Measurements from ENCODE around the gene TIMP4. TPM values are rescaled to one million over a fixed set of nuclear protein-coding genes. Genes with fewer than 3 reads are reported as not detected.

Gene TIMP4
- total RNA-seq, 1 experiment from 2014 or later = 15.5 TPM

DNA sequence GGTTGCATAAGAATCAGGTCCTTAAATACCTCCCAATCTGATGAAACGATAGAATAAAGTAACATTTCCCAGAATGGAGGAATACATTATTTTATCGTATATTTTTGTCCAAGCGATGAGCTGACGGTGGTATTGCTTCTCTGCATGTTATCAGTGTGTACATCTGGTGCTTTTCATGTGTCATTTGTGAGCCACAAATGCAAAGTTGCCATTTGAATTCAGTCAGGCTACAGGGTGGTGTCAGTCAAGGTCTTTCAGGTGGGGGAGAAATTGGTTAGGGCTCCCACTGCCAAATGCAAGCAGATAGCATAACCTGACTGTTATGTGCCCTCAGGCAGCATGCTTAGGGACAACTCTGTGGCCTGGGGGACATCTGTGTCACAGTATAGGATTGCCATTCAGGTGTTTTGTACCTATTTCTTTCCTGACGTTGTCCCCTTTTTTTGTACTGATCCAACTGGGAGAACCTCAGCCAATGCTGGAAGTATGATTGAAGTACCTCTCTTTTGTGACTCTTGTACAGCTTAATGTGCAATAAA lies 26.5 kb upstream of the TIMP4 start:
- DNase-seq = no peak
- no peak overlapping the region for H3K4me3 ChIP-seq
- no peaks in the 10 kb centered on the region for H4K20me1 ChIP-seq (ENCODE audit: insufficient read depth)
- no peaks in the 10 kb centered on the region for H3K36me3 ChIP-seq (ENCODE audit: low read depth)
- H3K27ac ChIP-seq = no peak overlapping the region
- no peaks in the 10 kb centered on the region for H3K9me3 ChIP-seq (ENCODE audit: insufficient read depth, low read depth)
- no peak overlapping the region for H3K4me2 ChIP-seq
- BruUV-seq (replicated peaks) = no TSS peak
- no peak overlapping the region for H2AFZ ChIP-seq
- no peaks in the 10 kb centered on the region for H3K9me2 ChIP-seq (ENCODE audit: insufficient read depth)
- no peaks in the 10 kb centered on the region for H3K79me2 ChIP-seq (ENCODE audit: low read depth)
- H3F3A ChIP-seq (ENCODE audit: insufficient read depth, low read depth) = peaks cover 29% of the 10 kb centered on the region; the same call in 1 of the 2 replicates
- intact Hi-C loops (cut with micrococcal nuclease; ENCODE audit: unreplicated experiment) = no loop called here
- POLR2A ChIA-PET (ENCODE audit: unreplicated experiment) = interaction anchor here (0.7 kb wide), 1 partner anchor 26 kb away, joined by 4 read pairs; the partner anchor contains the start of gene TIMP4
- H3K4me1 ChIP-seq (replicated peaks; ENCODE audit: insufficient read depth) = peaks cover 30% of the 10 kb centered on the region
- TF ChIP-seq, protein P1, sequence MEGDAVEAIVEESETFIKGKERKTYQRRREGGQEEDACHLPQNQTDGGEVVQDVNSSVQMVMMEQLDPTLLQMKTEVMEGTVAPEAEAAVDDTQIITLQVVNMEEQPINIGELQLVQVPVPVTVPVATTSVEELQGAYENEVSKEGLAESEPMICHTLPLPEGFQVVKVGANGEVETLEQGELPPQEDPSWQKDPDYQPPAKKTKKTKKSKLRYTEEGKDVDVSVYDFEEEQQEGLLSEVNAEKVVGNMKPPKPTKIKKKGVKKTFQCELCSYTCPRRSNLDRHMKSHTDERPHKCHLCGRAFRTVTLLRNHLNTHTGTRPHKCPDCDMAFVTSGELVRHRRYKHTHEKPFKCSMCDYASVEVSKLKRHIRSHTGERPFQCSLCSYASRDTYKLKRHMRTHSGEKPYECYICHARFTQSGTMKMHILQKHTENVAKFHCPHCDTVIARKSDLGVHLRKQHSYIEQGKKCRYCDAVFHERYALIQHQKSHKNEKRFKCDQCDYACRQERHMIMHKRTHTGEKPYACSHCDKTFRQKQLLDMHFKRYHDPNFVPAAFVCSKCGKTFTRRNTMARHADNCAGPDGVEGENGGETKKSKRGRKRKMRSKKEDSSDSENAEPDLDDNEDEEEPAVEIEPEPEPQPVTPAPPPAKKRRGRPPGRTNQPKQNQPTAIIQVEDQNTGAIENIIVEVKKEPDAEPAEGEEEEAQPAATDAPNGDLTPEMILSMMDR (conservative IDR thresholded peaks at IDR 0.05) = no peak
- TF ChIP-seq EZH2 (IDR thresholded peaks at IDR 0.05; ENCODE audit: low read depth) = no peak
- no peaks in the 10 kb centered on the region for H3K27me3 ChIP-seq (ENCODE audit: insufficient read depth, low read depth)
- CTCF ChIA-PET = interaction anchor here (0.6 kb wide), 1 partner anchor 283 kb away, joined by 7 read pairs; no protein-coding TSS in a partner anchor

DNA sequence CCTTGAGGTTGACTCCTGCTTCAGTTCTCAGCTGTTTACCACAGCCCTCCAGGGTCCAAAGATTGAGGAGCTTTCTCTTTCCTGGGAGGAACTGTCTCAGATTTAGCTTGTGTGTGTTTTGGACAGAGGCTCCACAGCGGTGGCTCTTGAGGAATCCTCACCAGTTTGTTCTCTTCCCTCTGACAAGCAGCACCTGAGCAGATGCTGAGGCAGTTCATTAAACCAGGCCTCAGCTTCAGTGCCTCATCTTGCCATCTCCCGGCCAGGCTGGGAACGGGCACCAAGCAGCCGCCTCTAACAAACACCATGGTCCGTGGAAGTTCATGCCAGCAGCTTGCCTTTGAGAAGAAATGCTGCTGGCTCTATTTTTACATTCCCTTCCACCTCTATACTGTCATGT lies 25.8 kb upstream of the TIMP4 start:
- Histone ChIP-seq H4K20me1 (ENCODE audit: insufficient read depth) (no peaks in the 10 kb centered on the region), H3F3A (ENCODE audit: insufficient read depth, low read depth) (peaks cover 29% of the 10 kb centered on the region; the same call in 1 of the 2 replicates), H3K27ac (no peak overlapping the region), H3K4me2 (no peak overlapping the region), H3K4me3 (no peak overlapping the region), H3K9me2 (ENCODE audit: insufficient read depth) (no peaks in the 10 kb centered on the region), H3K36me3 (ENCODE audit: low read depth) (no peaks in the 10 kb centered on the region), H3K4me1 (replicated peaks; ENCODE audit: insufficient read depth) (peaks cover 30% of the 10 kb centered on the region), H2AFZ (no peak overlapping the region), H3K27me3 (ENCODE audit: insufficient read depth, low read depth) (no peaks in the 10 kb centered on the region), H3K9me3 (ENCODE audit: insufficient read depth, low read depth) (no peaks in the 10 kb centered on the region), H3K79me2 (ENCODE audit: low read depth) (no peaks in the 10 kb centered on the region)
- DNase-seq = no peak
- BruUV-seq (replicated peaks) = no TSS peak
- intact Hi-C loops (cut with micrococcal nuclease; ENCODE audit: unreplicated experiment) = no loop called here
- CTCF ChIA-PET = interaction anchor here (0.6 kb wide), 1 partner anchor 284 kb away, joined by 7 read pairs; no protein-coding TSS in a partner anchor
- POLR2A ChIA-PET (ENCODE audit: unreplicated experiment) = no interaction called here
- no peak for TF ChIP-seq EZH2 (IDR thresholded peaks at IDR 0.05; ENCODE audit: low read depth)
- TF ChIP-seq, protein P1 (conservative IDR thresholded peaks at IDR 0.05) = no peak

DNA sequence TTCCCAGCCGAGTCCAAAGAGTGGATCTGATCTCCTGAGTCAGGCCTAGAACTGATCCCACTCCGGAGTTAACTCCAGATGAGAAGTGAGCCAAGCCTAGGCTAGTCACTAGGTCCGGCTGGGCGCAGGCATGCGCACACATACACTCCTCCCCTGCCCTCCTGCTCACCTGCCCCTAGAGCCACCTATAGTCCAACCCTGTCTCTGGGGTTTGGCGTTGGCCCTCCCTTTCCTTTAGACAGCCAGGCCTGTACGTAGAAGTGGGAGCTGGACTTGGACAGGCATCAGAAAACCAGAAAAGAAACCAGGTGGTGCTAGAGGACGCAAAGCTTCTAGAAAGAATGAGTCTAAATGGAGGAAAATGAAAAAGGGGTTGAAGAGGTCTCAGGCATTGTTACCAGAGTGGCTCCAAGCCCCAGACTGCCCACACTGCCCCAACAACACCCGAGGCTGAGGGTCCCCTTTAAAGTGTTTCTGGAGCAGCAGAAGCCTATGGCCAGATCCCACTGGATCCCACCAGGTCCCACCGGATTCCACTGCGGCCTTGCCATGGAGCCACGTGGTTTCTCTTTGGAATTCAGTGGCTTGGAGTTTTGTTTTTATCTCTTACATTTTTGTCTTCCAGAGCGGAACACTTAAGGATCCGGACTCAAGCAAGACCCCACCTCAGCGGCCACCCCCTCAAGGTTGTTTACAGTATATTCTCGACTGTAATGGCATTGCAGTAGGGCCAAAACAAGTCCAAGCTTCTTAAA lies 24.2 kb upstream of the TIMP4 start:
- Histone ChIP-seq H4K20me1 (ENCODE audit: insufficient read depth) (no peaks in the 10 kb centered on the region), H3K27me3 (ENCODE audit: insufficient read depth, low read depth) (no peaks in the 10 kb centered on the region), H3K9me3 (ENCODE audit: insufficient read depth, low read depth) (no peaks in the 10 kb centered on the region), H3K27ac (no peak overlapping the region), H3K36me3 (ENCODE audit: low read depth) (no peaks in the 10 kb centered on the region), H3K79me2 (ENCODE audit: low read depth) (no peaks in the 10 kb centered on the region), H3F3A (ENCODE audit: insufficient read depth, low read depth) (peaks cover 14% of the 10 kb centered on the region; the same call in 1 of the 2 replicates), H3K9me2 (ENCODE audit: insufficient read depth) (no peaks in the 10 kb centered on the region), H3K4me2 (no peak overlapping the region), H3K4me3 (no peak overlapping the region), H2AFZ (no peak overlapping the region), H3K4me1 (replicated peaks; ENCODE audit: insufficient read depth) (peaks cover 26% of the 10 kb centered on the region)
- DNase-seq = no peak
- no TSS peak for BruUV-seq (replicated peaks)
- POLR2A ChIA-PET (ENCODE audit: unreplicated experiment) = no interaction called here
- CTCF ChIA-PET = no interaction called here
- TF ChIP-seq, protein P1 (conservative IDR thresholded peaks at IDR 0.05) = no peak
- TF ChIP-seq EZH2 (IDR thresholded peaks at IDR 0.05; ENCODE audit: low read depth) = no peak
- intact Hi-C loops (cut with micrococcal nuclease; ENCODE audit: unreplicated experiment) = no loop called here
